ENCODE measurements around the gene P2RY8.

- TF ChIP-seq CTCF (IDR thresholded peaks at IDR 0.05) (no peak), EZH2 (IDR thresholded peaks at IDR 0.05; ENCODE audit: borderline replicate concordance, insufficient read depth, low read depth, low read length, poor library complexity, severe bottlenecking) (no peak)
Measured at GRCh38 chrX:1506916-1507315, 30.1 kb downstream of the P2RY8 start.

All from B cell (primary cell).